AG10803 (cell line): Measurements from ENCODE around the gene PTPN6.
A peak's percentile ranks its signal among the peaks of the same experiment; 100 is the strongest.

Source experiments
- DNase-seq: peaks from one replicate; pipeline ENCODE4 v3.0.0; 2010; ENCODE audit warnings: low read depth
- H3K4me3 ChIP-seq: 2 replicates; pipeline ENCODE4 v1.5.1; 2011; ENCODE audit warnings: mild to moderate bottlenecking, low read length, control low read depth
- TF ChIP-seq, protein P1 (sequence below): conservative IDR thresholded peaks from 2 replicates; pipeline ENCODE4 v1.5.1; 2011; ENCODE audit warnings: mild to moderate bottlenecking, low read length, control low read depth, inconsistent platforms

PTPN6 gene

DNA sequence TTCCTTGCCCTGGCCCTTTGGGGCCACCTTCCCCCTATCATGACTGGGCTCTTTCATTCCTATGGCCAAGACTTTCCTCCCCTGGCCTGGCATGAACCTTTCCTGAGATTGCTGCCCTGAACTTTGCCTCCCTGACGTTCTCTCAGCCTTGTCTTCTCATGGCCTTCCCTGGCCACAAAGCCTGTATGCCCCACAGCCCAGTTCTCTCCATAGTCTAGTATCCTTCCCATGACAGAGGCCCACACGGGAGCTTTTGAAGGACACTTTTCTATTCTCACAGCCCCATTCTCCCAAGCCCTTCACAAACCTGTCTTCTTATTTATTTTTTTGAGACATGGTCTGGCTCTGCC, 12.0 kb upstream of the PTPN6 start:
- H3K4me3 ChIP-seq, result no peak overlapping the region
- TF ChIP-seq, protein P1, sequence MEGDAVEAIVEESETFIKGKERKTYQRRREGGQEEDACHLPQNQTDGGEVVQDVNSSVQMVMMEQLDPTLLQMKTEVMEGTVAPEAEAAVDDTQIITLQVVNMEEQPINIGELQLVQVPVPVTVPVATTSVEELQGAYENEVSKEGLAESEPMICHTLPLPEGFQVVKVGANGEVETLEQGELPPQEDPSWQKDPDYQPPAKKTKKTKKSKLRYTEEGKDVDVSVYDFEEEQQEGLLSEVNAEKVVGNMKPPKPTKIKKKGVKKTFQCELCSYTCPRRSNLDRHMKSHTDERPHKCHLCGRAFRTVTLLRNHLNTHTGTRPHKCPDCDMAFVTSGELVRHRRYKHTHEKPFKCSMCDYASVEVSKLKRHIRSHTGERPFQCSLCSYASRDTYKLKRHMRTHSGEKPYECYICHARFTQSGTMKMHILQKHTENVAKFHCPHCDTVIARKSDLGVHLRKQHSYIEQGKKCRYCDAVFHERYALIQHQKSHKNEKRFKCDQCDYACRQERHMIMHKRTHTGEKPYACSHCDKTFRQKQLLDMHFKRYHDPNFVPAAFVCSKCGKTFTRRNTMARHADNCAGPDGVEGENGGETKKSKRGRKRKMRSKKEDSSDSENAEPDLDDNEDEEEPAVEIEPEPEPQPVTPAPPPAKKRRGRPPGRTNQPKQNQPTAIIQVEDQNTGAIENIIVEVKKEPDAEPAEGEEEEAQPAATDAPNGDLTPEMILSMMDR, result no peak
- no peak for DNase-seq

DNA sequence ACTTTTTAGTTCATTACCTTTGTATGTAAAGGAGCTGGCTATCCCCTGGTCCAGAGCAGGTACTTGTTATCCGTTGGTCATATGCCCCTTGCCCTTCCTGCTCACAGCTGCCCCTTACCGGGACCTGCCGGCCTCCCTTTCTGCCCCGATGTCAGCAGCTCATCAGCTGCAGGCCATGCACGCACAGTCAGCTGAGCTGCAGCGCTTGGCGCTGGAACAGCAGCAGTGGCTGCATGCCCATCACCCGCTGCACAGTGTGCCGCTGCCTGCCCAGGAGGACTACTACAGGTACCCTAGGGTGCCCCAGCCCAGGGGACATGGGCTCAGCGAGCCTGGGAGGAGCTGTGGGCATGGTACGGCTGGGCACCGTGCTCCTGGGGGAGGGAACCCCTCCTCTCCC, 9.9 kb upstream of the PTPN6 start:
- TF ChIP-seq, protein P1, result no peak

DNA sequence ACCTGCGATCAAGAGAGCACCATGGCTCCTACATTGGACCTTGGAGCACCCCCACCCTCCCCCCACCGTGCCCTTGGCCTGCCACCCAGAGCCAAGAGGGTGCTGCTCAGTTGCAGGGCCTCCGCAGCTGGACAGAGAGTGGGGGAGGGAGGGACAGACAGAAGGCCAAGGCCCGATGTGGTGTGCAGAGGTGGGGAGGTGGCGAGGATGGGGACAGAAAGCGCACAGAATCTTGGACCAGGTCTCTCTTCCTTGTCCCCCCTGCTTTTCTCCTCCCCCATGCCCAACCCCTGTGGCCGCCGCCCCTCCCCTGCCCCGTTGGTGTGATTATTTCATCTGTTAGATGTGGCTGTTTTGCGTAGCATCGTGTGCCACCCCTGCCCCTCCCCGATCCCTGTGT, 9.4 kb upstream of the PTPN6 start:
- TF ChIP-seq, protein P1, result no peak
- no peak for DNase-seq

More for the DNA sequence above, 9.9 kb upstream of the PTPN6 start:
- no peak for DNase-seq
- no peak overlapping the region for H3K4me3 ChIP-seq

DNA sequence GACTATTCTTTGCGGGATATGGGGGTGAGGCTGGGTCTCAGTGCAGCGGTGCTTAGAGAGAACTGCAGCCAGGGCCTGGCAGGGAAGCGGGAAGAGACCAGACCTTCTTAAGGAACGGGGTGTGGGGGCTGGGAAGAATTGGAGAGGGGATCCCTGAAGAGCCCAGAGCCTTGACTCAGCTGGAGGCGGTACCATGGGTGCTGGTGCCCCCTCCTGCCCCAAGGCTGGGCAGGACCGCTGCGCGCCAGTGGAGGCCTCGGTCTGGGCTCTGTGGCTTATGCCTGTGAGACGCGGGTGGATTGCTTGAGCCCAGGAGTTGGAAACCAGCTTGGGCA, 8.9 kb upstream of the PTPN6 start:
- H3K4me3 ChIP-seq, result no peak overlapping the region
- DNase-seq, result peak; percentile 26
- TF ChIP-seq, protein P1, result no peak

More for the DNA sequence above, 9.4 kb upstream of the PTPN6 start:
- no peak overlapping the region for H3K4me3 ChIP-seq

DNA sequence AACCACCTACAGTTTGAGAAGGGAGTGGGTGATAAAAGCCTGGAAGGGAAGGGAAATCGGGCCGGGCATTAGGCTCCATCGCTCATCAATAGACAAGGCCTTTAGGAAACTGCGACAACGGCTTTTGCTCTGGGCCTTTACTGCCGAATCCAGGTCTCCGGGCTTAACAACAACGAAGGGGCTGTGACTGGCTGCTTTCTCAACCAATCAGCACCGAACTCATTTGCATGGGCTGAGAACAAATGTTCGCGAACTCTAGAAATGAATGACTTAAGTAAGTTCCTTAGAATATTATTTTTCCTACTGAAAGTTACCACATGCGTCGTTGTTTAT, 7.8 kb upstream of the PTPN6 start:
- DNase-seq, result peak; percentile 95
- TF ChIP-seq, protein P1, result no peak
- H3K4me3 ChIP-seq, result peak overlapping the region; percentile 88

DNA sequence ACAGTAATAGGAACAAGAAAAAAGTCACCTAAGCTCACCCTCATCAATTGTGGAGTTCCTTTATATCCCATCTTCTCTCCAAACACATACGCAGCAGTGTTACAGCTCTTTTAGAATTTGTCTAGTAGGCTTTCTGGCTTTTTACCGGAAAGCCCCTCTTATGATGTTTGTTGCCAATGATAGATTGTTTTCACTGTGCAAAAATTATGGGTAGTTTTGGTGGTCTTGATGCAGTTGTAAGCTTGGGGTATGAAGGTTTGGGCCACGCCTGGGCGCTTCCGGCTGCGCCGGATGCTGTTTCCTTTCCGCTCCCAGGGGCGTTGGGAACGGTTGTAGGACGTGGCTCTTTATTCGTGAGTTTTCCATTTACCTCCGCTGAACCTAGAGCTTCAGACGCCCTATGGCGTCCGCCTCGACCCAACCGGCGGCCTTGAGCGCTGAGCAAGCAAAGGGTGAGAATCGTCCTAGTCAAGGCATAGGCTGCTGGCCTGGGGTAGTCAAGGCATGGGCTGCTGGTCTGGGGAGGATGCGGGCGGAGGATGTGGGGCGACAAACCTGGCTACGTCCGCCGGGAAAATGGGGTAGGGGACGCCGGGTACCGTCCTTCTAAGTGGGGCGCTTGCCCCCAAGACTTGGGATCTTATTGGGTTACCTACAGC, 7.3 kb upstream of the PTPN6 start, which contains the start of the genes C12orf57 and RNU7-1:
Gene C12orf57 (plus strand): TSS at position 301 of the 659 bp plus-strand sequence. CDS start 100 bp downstream, at position 401.
Gene RNU7-1 (plus strand): TSS at position 95 of the 659 bp plus-strand sequence.
- DNase-seq, result peak; percentile 81
- H3K4me3 ChIP-seq, result peak within 1 kb of the TSS; percentile 88
- TF ChIP-seq, protein P1, result no peak

DNA sequence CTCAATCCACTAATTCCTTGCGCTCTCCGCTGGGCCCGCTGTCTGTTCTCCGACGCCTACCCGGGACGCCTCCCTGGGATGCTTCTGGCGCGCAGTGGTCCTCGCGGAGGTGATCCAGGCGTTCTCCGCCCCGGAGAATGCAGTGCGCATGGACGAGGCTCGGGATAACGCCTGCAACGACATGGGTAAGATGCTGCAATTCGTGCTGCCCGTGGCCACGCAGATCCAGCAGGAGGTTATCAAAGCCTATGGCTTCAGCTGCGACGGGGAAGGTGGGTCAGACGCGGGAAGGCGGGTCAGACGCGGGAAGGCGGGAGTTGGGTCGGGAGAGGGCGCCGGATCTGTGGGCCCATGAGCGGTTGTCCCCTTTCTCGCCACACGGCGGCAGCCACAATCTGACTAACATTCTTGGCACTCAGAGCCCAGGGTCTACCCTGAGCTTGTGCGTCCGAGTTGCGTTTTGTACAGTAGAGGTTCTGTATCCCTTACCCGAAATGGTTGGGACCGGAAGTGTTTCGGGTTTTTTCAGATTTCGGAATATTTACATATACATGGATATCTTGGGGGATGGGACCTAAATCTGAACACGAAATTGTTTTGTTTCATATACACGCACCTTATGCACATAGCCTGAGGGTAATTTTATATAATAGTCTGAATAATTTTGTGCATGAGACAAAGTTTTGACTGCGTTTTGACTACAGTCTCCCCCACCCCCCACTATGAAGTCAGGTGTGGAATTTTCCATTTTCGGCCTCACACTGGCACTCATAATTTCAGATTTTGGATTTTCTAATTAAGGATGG, 6.6 kb upstream of the PTPN6 start:
- DNase-seq, result peak; percentile 92
- H3K4me3 ChIP-seq, result peak overlapping the region; percentile 88
- TF ChIP-seq, protein P1, result peak; percentile 84
